ENCODE results near the gene AKT2. TPM values are rescaled to one million over a fixed set of nuclear protein-coding genes. Genes with fewer than 3 reads are reported as not detected.

AKT2 gene
- total RNA-seq, 3 donors from 2014 or later (not counting 1 experiment from before 2014, with no cell fraction given) = 234 to 292 (median 261) TPM

DNA sequence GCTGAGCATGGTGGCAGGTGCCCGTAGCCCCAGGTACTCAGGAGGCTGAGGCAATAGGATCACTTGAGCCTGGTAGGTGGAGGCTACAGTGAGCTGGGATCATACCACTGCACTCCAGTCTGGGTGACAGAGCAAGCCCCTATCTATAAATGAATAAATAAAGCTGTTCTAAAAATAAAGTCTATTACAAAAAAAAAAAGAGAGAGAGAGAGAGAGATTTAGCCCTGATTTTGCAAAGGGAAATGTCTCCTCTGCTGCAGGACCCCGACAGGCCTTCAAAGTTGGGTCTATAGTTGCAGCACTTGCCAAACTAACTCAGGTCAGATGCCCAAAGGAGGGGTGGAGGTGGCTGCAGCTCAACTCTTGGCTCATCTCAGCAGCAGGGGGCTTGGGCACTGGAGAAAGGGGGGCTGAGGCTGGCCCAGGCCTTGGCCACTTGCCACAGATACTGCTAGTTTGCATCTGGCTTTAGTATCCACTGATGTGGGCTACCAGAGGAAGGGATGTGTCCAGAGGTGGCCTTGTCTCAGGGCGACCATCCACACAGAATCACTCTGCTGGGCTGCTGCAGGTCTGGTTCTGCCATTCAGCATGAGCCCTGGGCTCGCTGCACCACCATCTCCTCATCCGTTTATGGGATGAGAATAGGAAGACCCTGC lies 30.8 kb upstream of the AKT2 start:
- intact Hi-C loops (cut with micrococcal nuclease) = no loop called here
- TF ChIP-seq, protein P1, sequence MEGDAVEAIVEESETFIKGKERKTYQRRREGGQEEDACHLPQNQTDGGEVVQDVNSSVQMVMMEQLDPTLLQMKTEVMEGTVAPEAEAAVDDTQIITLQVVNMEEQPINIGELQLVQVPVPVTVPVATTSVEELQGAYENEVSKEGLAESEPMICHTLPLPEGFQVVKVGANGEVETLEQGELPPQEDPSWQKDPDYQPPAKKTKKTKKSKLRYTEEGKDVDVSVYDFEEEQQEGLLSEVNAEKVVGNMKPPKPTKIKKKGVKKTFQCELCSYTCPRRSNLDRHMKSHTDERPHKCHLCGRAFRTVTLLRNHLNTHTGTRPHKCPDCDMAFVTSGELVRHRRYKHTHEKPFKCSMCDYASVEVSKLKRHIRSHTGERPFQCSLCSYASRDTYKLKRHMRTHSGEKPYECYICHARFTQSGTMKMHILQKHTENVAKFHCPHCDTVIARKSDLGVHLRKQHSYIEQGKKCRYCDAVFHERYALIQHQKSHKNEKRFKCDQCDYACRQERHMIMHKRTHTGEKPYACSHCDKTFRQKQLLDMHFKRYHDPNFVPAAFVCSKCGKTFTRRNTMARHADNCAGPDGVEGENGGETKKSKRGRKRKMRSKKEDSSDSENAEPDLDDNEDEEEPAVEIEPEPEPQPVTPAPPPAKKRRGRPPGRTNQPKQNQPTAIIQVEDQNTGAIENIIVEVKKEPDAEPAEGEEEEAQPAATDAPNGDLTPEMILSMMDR (IDR thresholded peaks at IDR 0.05) = no peak
- Histone ChIP-seq H3K4me1 (ENCODE audit: control insufficient read depth, insufficient read depth, low read length) (no peaks in the 10 kb centered on the region), H3K4me3 (ENCODE audit: low read length) (no peak overlapping the region), H3K36me3 (ENCODE audit: control insufficient read depth, insufficient read depth, low read length) (peaks cover 2% of the 10 kb centered on the region), H3K9me3 (ENCODE audit: control insufficient read depth, insufficient read depth, low read length) (no peaks in the 10 kb centered on the region), H3K27ac (ENCODE audit: low read length) (no peak overlapping the region), H3K27me3 (ENCODE audit: control insufficient read depth, insufficient read depth, low read length) (no peaks in the 10 kb centered on the region)
- Mint-ChIP-seq H3K27ac (no peak overlapping the region), H3K27me3 (ENCODE audit: low read depth in 2 of 2) (no peaks in the 10 kb centered on the region), H3K4me1 (no peaks in the 10 kb centered on the region), H3K36me3 (no peaks in the 10 kb centered on the region), H3K9me3 (no peaks in the 10 kb centered on the region), H3K4me3 (no peak overlapping the region)
- 89% methylated on average over 5 of the region's 5 CpGs for WGBS (ENCODE audit: insufficient coverage)
- no peak for ATAC-seq
- no peak for DNase-seq

DNA sequence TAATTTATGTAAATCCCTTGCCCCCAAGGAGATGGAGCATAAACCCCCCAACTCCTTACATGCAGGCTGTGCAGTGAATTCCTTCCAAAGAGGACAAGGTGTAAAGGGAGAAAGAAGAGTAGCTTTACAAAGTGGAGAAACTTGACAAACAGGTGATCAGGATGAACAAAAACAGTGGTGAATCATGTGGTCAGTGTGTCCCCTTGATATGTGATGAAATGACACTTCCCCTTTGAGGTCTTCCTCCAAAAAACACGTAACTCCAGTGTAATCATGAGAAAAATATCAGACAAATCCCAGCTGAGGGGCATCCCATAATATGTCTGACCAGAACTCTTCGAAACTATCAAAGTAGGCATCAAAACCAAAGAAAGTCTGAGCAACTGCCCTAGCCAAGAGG lies 29.5 kb upstream of the AKT2 start:
- Mint-ChIP-seq H3K27ac (no peak overlapping the region), H3K36me3 (no peaks in the 10 kb centered on the region), H3K27me3 (ENCODE audit: low read depth in 2 of 2) (no peaks in the 10 kb centered on the region), H3K4me3 (no peak overlapping the region), H3K9me3 (no peaks in the 10 kb centered on the region), H3K4me1 (no peaks in the 10 kb centered on the region)
- H3K4me3 ChIP-seq (ENCODE audit: low read length) = no peak overlapping the region
- intact Hi-C loops (cut with micrococcal nuclease) = no loop called here
- WGBS (ENCODE audit: insufficient coverage) = 69% methylated on average over 2 of the region's 2 CpGs
- TF ChIP-seq, protein P1 (IDR thresholded peaks at IDR 0.05) = no peak
- no peak for DNase-seq
- no peaks in the 10 kb centered on the region for H3K9me3 ChIP-seq (ENCODE audit: control insufficient read depth, insufficient read depth, low read length)
- H3K27ac ChIP-seq (ENCODE audit: low read length) = no peak overlapping the region
- H3K4me1 ChIP-seq (ENCODE audit: control insufficient read depth, insufficient read depth, low read length) = no peaks in the 10 kb centered on the region
- ATAC-seq = no peak
- H3K36me3 ChIP-seq (ENCODE audit: control insufficient read depth, insufficient read depth, low read length) = no peaks in the 10 kb centered on the region
- H3K27me3 ChIP-seq (ENCODE audit: control insufficient read depth, insufficient read depth, low read length) = no peaks in the 10 kb centered on the region

DNA sequence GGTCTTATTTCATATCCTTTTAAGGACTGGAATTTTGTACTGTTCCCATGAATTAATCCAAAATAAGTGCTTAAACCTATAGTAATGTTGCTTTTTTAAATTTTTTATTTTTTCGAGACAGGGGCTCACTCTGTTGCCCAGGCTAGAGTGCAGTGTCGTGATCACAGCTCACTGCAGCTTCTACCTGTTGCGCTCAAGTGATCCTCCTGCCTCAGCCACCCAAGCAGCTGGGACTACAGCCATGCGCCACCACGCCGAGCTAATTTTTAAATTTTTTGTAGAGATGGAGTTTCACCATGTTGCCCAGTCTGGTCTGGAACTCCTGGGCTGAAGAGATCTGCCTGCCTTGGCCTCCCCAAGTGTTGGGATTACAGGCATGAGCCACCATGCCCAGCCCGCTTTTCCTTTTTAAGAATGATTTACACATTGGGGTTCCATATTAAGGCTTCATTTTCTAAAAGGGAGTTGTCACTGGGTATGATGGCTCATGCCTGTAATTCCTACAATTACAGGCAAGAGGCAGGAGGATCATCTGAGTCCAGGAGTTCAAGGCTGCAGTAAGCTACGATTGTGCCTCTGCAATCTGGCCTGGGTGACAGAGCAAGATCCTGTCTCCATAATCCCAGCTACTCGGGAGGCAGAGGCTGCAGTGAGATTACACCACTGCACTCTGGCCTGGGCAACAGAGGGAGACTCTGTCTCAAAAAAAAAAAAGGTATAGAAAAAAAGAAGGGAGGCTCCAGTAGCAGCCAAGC lies 28.3 kb upstream of the AKT2 start:
- H3K4me3 ChIP-seq (ENCODE audit: low read length) = no peak overlapping the region
- no peaks in the 10 kb centered on the region for H3K4me1 ChIP-seq (ENCODE audit: control insufficient read depth, insufficient read depth, low read length)
- Mint-ChIP-seq H3K27me3 (ENCODE audit: low read depth in 2 of 2) (no peaks in the 10 kb centered on the region), H3K36me3 (no peaks in the 10 kb centered on the region), H3K4me1 (no peaks in the 10 kb centered on the region), H3K4me3 (no peak overlapping the region), H3K27ac (no peak overlapping the region), H3K9me3 (no peaks in the 10 kb centered on the region)
- H3K27me3 ChIP-seq (ENCODE audit: control insufficient read depth, insufficient read depth, low read length) = no peaks in the 10 kb centered on the region
- TF ChIP-seq, protein P1 (IDR thresholded peaks at IDR 0.05) = no peak
- WGBS (ENCODE audit: insufficient coverage) = 96% methylated on average over 9 of the region's 9 CpGs
- DNase-seq (no peak), ATAC-seq (no peak)
- H3K9me3 ChIP-seq (ENCODE audit: control insufficient read depth, insufficient read depth, low read length) = no peaks in the 10 kb centered on the region
- H3K27ac ChIP-seq (ENCODE audit: low read length) = no peak overlapping the region
- H3K36me3 ChIP-seq (ENCODE audit: control insufficient read depth, insufficient read depth, low read length) = no peaks in the 10 kb centered on the region
- intact Hi-C loops (cut with micrococcal nuclease) = no loop called here
